Sigmoid colon (tissue), 7 donors: Measurements from ENCODE around the gene IL20RA. TPM values are rescaled to one million over a fixed set of nuclear protein-coding genes. Genes with fewer than 3 reads are reported as not detected.

ENCODE experiments used
- DNase-seq: peaks from one replicate; pipeline ENCODE4 v3.0.0-alpha.2; 2019
- H3K27ac ChIP-seq, 4 donors: fragments of 200-600 bp; sonication (generic); one replicate each; pipeline ENCODE4 v1.5.1; 2016 to 2019; ENCODE audit warnings: mild to moderate bottlenecking in 1 of 4
- H3K27me3 ChIP-seq, 3 donors: fragments of 200-600 bp; sonication (generic); one replicate each; pipeline ENCODE4 v1.5.1; 2019; ENCODE audit warnings: mild to moderate bottlenecking in 1 of 3
- H3K36me3 ChIP-seq, 4 donors: fragments of 200-600 bp; sonication (generic); one replicate each; pipeline ENCODE4 v1.5.1; 2016 to 2019
- H3K4me1 ChIP-seq, 4 donors: fragments of 200-600 bp; sonication (generic); one replicate each; pipeline ENCODE4 v1.5.1; 2017 to 2019
- H3K4me3 ChIP-seq, 4 donors: fragments of 200-600 bp; sonication (generic); one replicate each; pipeline ENCODE4 v1.5.1; 2017 to 2019; ENCODE audit warnings: mild to moderate bottlenecking in 2 of 4, moderate library complexity in 1 of 4
- H3K9me3 ChIP-seq, 4 donors: fragments of 200-600 bp in 3 of 4; sonication (generic) in 3 of 4; one replicate each; pipeline versions ENCODE4 v1.5.1 to v1.6.1; 2013 to 2019
- CTCF ChIP-seq, 4 experiments: fragments of 450-650 bp in 3 of 4; fragments of 200-600 bp in 1 of 4; IDR thresholded peaks; one replicate each; pipeline ENCODE4 v1.5.1; 2016 to 2019; ENCODE audit warnings: antibody characterized with exemption in 4 of 4, mild to moderate bottlenecking in 3 of 4, moderate library complexity in 2 of 4
- EP300 ChIP-seq, 4 donors: sonication (generic); formaldehyde crosslinking; IDR thresholded peaks; one replicate each; pipeline ENCODE4 v1.6.1; 2017; ENCODE audit warnings: antibody characterized with exemption in 4 of 4
- POLR2A ChIP-seq, 2 donors: fragments of 450-650 bp; IDR thresholded peaks; one replicate each; pipeline ENCODE4 v1.6.1; 2016; ENCODE audit warnings: antibody characterized with exemption in 2 of 2, mild to moderate bottlenecking in 2 of 2, moderate library complexity in 2 of 2
- POLR2AphosphoS5 ChIP-seq, 4 donors: sonication (generic); formaldehyde crosslinking; IDR thresholded peaks; one replicate each; pipeline ENCODE4 v1.6.1; 2017; ENCODE audit warnings: antibody characterized with exemption in 4 of 4
- WGBS, 2 donors: extraction: QIAGEN DNeasy Blood & Tissue Kit; methylation state at CpG; one replicate each; pipeline ENCODE4 v1.1.7; 2013; 5-methylcytosine and 5-hydroxymethylcytosine counted together
- intact Hi-C: fragments of 100-400 bp; cut with DNase I; formaldehyde crosslinking; loops from one replicate; pipeline ENCODE4 v1.15.1; 2023
- polyA plus RNA-seq, 3 donors: library from polyadenylated mRNA; stranded (reverse); fragments of 200-250 nt; gene quantifications; one replicate each; pipeline ENCODE4 v1.2.3, GENCODE V29; 2013
- total RNA-seq, 4 donors: library from RNA; depleted of rRNA; stranded (reverse); fragments of >200 nt; gene quantifications; one replicate each; pipeline ENCODE4 v1.1.0, GENCODE V29; 2016
- donor health status: healthy with polysubstance abuse.
- donor health status: Bipolar disorder and iron deficiency.
- donor health status: healthy.

Gene IL20RA
- total and polyA plus RNA-seq, 7 donors = 0.28 to 7.2 (median 1.8) TPM

GRCh38 chr6:137013738-137014602 is 30.8 kb downstream of the IL20RA start:
- 34 to 38% methylated on average over 5 of the region's 5 CpGs for WGBS, 2 donors
- intact Hi-C loops = no loop called here
- Histone ChIP-seq H3K4me3 (no peak overlapping the region), H3K27me3 (no peaks in the 10 kb centered on the region), H3K36me3 (no peaks in the 10 kb centered on the region), H3K27ac (no peak overlapping the region), H3K4me1 (peaks cover 0 to 15% (median 14%) of the 10 kb centered on the region in 4 donors), H3K9me3 (no peaks in the 10 kb centered on the region)
- DNase-seq = no peak
- TF ChIP-seq CTCF (IDR thresholded peaks at IDR 0.05) (peak in 2 of 4 experiments; percentile 11), EP300 (IDR thresholded peaks at IDR 0.05) (no peak)

GRCh38 chr6:137013031-137013430 is 31.7 kb downstream of the IL20RA start:
- 82 to 89% methylated on average over 1 of the region's 1 CpG for WGBS, 2 donors
- intact Hi-C loops = no loop called here

GRCh38 chr6:137011406-137011805 is 33.4 kb downstream of the IL20RA start:
- no peaks in the 10 kb centered on the region for H3K9me3 ChIP-seq
- no peaks in the 10 kb centered on the region for H3K27me3 ChIP-seq
- WGBS, 2 donors = 88 to 89% methylated on average over 2 of the region's 2 CpGs
- H3K4me1 ChIP-seq = peaks cover 0 to 7% (median 6%) of the 10 kb centered on the region in 4 donors
- H3K4me3 ChIP-seq = no peak overlapping the region
- TF ChIP-seq POLR2A (IDR thresholded peaks at IDR 0.05) (no peak), CTCF (IDR thresholded peaks at IDR 0.05) (no peak), EP300 (IDR thresholded peaks at IDR 0.05) (no peak), POLR2AphosphoS5 (IDR thresholded peaks at IDR 0.05) (no peak)
- no peaks in the 10 kb centered on the region for H3K36me3 ChIP-seq
- intact Hi-C loops = no loop called here
- DNase-seq = no peak
- no peak overlapping the region for H3K27ac ChIP-seq

More at GRCh38 chr6:137013031-137013430, 31.7 kb downstream of the IL20RA start:
- H3K4me3 ChIP-seq = no peak overlapping the region
- H3K9me3 ChIP-seq = no peaks in the 10 kb centered on the region
- no peaks in the 10 kb centered on the region for H3K27me3 ChIP-seq
- TF ChIP-seq EP300 (IDR thresholded peaks at IDR 0.05) (no peak), CTCF (IDR thresholded peaks at IDR 0.05) (no peak), POLR2A (IDR thresholded peaks at IDR 0.05) (no peak), POLR2AphosphoS5 (IDR thresholded peaks at IDR 0.05) (no peak)
- peaks cover 0 to 15% (median 14%) of the 10 kb centered on the region in 4 donors for H3K4me1 ChIP-seq
- no peaks in the 10 kb centered on the region for H3K36me3 ChIP-seq
- no peak for DNase-seq
- no peak overlapping the region for H3K27ac ChIP-seq

GRCh38 chr6:137010128-137010718 is 34.5 kb downstream of the IL20RA start:
- no peak for DNase-seq
- 80 to 87% methylated on average over 4 of the region's 4 CpGs for WGBS, 2 donors
- H3K4me3 ChIP-seq = no peak overlapping the region
- intact Hi-C loops = no loop called here
- H3K27ac ChIP-seq = no peak overlapping the region
- no peaks in the 10 kb centered on the region for H3K36me3 ChIP-seq
- no peaks in the 10 kb centered on the region for H3K9me3 ChIP-seq
- no peaks in the 10 kb centered on the region for H3K27me3 ChIP-seq
- no peak for TF ChIP-seq POLR2AphosphoS5 (IDR thresholded peaks at IDR 0.05)
- no peak for TF ChIP-seq CTCF (IDR thresholded peaks at IDR 0.05)
- no peak for TF ChIP-seq POLR2A (IDR thresholded peaks at IDR 0.05)
- no peak for TF ChIP-seq EP300 (IDR thresholded peaks at IDR 0.05)
- H3K4me1 ChIP-seq = no peaks in the 10 kb centered on the region
